T-cell (primary cell): ENCODE data around the gene SMPD3. TPM values are rescaled to one million over a fixed set of nuclear protein-coding genes. Genes with fewer than 3 reads are reported as not detected.

Experiments used
- ATAC-seq, 4 experiments: fragments of 200-7000 bp in 3 of 4; fragments of 150-1000 bp in 1 of 4; cut with Tn5 transposase; replicated peaks in 1 of 4; 1 replicate in 3 of 4; 2 replicates in 1 of 4; pipeline ENCODE4 v1.10.0; 2021; ENCODE audit warnings: moderate library complexity in 3 of 4, mild to moderate bottlenecking in 2 of 4, moderate number of reproducible peaks in 1 of 4
- CTCF ChIA-PET, 2 donors: fragments of 300-600 bp; sonication (Branson Sonifier 250); formaldehyde crosslinking; loops; one replicate each; lab custom pipeline; 2022; ENCODE audit warnings: antibody characterized with exemption in 2 of 2; lab: Charles Lee
- POLR2A ChIA-PET, 2 donors: fragments of 300-600 bp; sonication (Branson Sonifier 250); formaldehyde crosslinking; loops; one replicate each; lab custom pipeline; 2022; ENCODE audit warnings: antibody characterized with exemption in 2 of 2; lab: Charles Lee
- DNase-seq, 35 experiments: peaks; one replicate each; pipeline versions ENCODE4 v3.0.0 to v3.0.0-alpha.2; 2013 to 2023
- H3K27ac ChIP-seq: one replicate; pipeline ENCODE4 v1.5.1; 2013; ENCODE audit warnings: low read length
- H3K27me3 ChIP-seq, 2 experiments: replicated peaks in 1 of 2; 1 replicate in 1 of 2; 2 replicates in 1 of 2; pipeline versions ENCODE4 v1.6.1 to v1.7.0; 2013; ENCODE audit warnings: low read length in 1 of 2, mixed read lengths in 1 of 2; ENCODE audit not compliant: control insufficient read depth in 2 of 2, insufficient read depth in 2 of 2; ENCODE audit errors: extremely low read depth in 1 of 2
- H3K36me3 ChIP-seq, 2 donors: 1 replicate in 1 of 2; 2 replicates in 1 of 2; pipeline versions ENCODE4 v1.6.1 to v1.7.0; 2013; ENCODE audit warnings: low read length in 1 of 2; ENCODE audit not compliant: control insufficient read depth in 2 of 2, insufficient read depth in 1 of 2; ENCODE audit errors: extremely low read depth in 1 of 2
- H3K4me1 ChIP-seq, 2 experiments: 1 replicate in 1 of 2; 2 replicates in 1 of 2; pipeline versions ENCODE4 v1.6.1 to v1.7.0; 2013; ENCODE audit warnings: low read length in 2 of 2, mixed read lengths in 1 of 2; ENCODE audit not compliant: insufficient read depth in 2 of 2, control insufficient read depth in 1 of 2; ENCODE audit errors: extremely low read depth in 1 of 2
- H3K4me3 ChIP-seq, 2 donors: 1 replicate in 1 of 2; 2 replicates in 1 of 2; pipeline versions ENCODE4 v1.5.1 to v1.7.0; 2013; ENCODE audit warnings: mild to moderate bottlenecking in 2 of 2, low read length in 1 of 2, moderate library complexity in 1 of 2; ENCODE audit not compliant: control insufficient read depth in 1 of 2; ENCODE audit errors: extremely low read depth in 1 of 2
- H3K9me3 ChIP-seq: 2 replicates; pipeline ENCODE4 v1.7.0; 2013
- H3K27ac Mint-ChIP-seq, 2 donors: one replicate each; pipeline ENCODE4 v1.8.0; 2020 to 2021; ENCODE audit warnings: mild to moderate bottlenecking in 2 of 2, mixed read lengths in 2 of 2
- H3K27me3 Mint-ChIP-seq, 2 donors: one replicate each; pipeline ENCODE4 v1.8.0; 2021 to 2022; ENCODE audit warnings: mixed read lengths in 2 of 2
- H3K36me3 Mint-ChIP-seq: one replicate; pipeline ENCODE4 v1.8.0; 2021; ENCODE audit warnings: mixed read lengths
- H3K4me1 Mint-ChIP-seq, 3 donors: one replicate each; pipeline ENCODE4 v1.8.0; 2020 to 2022; ENCODE audit warnings: mixed read lengths in 3 of 3, mild to moderate bottlenecking in 1 of 3
- H3K4me3 Mint-ChIP-seq, 3 donors: one replicate each; pipeline ENCODE4 v1.8.0; 2020 to 2022; ENCODE audit warnings: mild to moderate bottlenecking in 3 of 3, mixed read lengths in 3 of 3, moderate library complexity in 3 of 3
- H3K9me3 Mint-ChIP-seq, 3 donors: one replicate each; pipeline ENCODE4 v1.8.0; 2020 to 2022; ENCODE audit warnings: mixed read lengths in 3 of 3
- WGBS: methylation state at CpG from one replicate; pipeline ENCODE4 v1.1.5; 2013; ENCODE audit warnings: missing lambda C conversion rate; ENCODE audit not compliant: insufficient coverage; 5-methylcytosine and 5-hydroxymethylcytosine counted together
- total RNA-seq, 35 experiments: library from RNA in 6 of 35; stranded (reverse) in 6 of 35; fragments of 120-200 nt in 1 of 35; gene quantifications; one replicate each; pipeline versions ENCODE4 v1.2.1 to v1.2.4 and lab custom pipeline; 2013 to 2026

Gene SMPD3
- total RNA-seq, 5 donors from 2014 or later (not counting 1 experiment from before 2014, with no cell fraction given) = 0.93 to 2.3 (median 1.7) TPM

GRCh38 chr16:68349838-68350410 is 98.4 kb downstream of the SMPD3 start:
- peaks cover 0 to 7% of the 10 kb centered on the region in 2 experiments for H3K4me1 ChIP-seq
- DNase-seq = no peak
- H3K4me1 Mint-ChIP-seq = peaks cover 6 to 19% (median 19%) of the 10 kb centered on the region in 3 donors
- H3K27me3 ChIP-seq = no peaks in the 10 kb centered on the region
- H3K4me3 Mint-ChIP-seq = no peak overlapping the region
- peaks cover 25 to 90% of the 10 kb centered on the region in 2 donors for H3K36me3 ChIP-seq
- no peak overlapping the region for H3K27ac ChIP-seq
- ChIA-PET POLR2A (no interaction called here), CTCF (no interaction called here)
- peaks cover 63% of the 10 kb centered on the region for H3K36me3 Mint-ChIP-seq
- H3K4me3 ChIP-seq = no peak overlapping the region
- H3K27me3 Mint-ChIP-seq = no peaks in the 10 kb centered on the region
- no peak for ATAC-seq
- no peaks in the 10 kb centered on the region for H3K9me3 ChIP-seq
- no peaks in the 10 kb centered on the region for H3K9me3 Mint-ChIP-seq
- WGBS = 94% methylated on average over 5 of the region's 10 CpGs
- no peak overlapping the region for H3K27ac Mint-ChIP-seq

GRCh38 chr16:68348639-68349445 is 99.5 kb downstream of the SMPD3 start:
- POLR2A ChIA-PET = interaction anchor here in 1 of 2 donors (0.5 kb wide), 1 partner anchor 21 kb away, joined by 8 read pairs; no protein-coding TSS in a partner anchor
- no peak for DNase-seq
- H3K9me3 Mint-ChIP-seq = no peaks in the 10 kb centered on the region
- H3K4me1 ChIP-seq = peaks cover 0 to 2% of the 10 kb centered on the region in 2 experiments
- no peaks in the 10 kb centered on the region for H3K27me3 ChIP-seq
- 94% methylated on average over 24 of the region's 27 CpGs for WGBS
- H3K4me3 ChIP-seq = no peak overlapping the region
- ATAC-seq = no peak
- peaks cover 62% of the 10 kb centered on the region for H3K36me3 Mint-ChIP-seq
- H3K27me3 Mint-ChIP-seq = no peaks in the 10 kb centered on the region
- no peaks in the 10 kb centered on the region for H3K9me3 ChIP-seq
- peaks cover 3 to 20% (median 14%) of the 10 kb centered on the region in 3 donors for H3K4me1 Mint-ChIP-seq
- CTCF ChIA-PET = interaction anchor here (0.6 to 0.7 kb wide), 3 partner anchors 25 to 949 kb away, joined by 3 read pairs; no protein-coding TSS in a partner anchor
- H3K27ac ChIP-seq = no peak overlapping the region
- H3K27ac Mint-ChIP-seq = no peak overlapping the region
- no peak overlapping the region for H3K4me3 Mint-ChIP-seq
- peaks cover 25 to 84% of the 10 kb centered on the region in 2 donors for H3K36me3 ChIP-seq

DNA sequence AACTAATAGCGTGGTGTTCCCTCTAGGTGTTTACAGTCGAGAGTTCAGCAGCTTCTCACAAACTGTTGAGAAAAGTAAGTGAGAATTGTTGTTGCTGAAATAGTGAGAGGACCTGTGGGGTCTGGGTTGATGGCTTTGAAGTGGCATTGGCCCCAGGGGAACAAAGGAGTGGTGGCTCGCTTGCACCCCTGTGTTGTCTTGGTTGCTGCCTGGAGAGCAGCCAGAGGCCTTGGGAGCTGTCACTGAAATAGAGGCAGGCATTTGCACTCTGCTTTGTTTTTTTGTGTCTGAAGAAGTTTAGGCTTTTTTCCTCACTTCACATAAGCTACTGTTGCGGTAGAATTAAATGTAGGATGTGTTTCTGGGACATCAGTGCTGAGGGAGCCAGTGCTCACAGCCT is 100.7 kb downstream of the SMPD3 start:
- Histone ChIP-seq H3K27me3 (no peaks in the 10 kb centered on the region), H3K27ac (no peak overlapping the region), H3K4me3 (no peak overlapping the region), H3K36me3 (peaks cover 24 to 81% of the 10 kb centered on the region in 2 donors), H3K9me3 (no peaks in the 10 kb centered on the region), H3K4me1 (peaks cover 0 to 2% of the 10 kb centered on the region in 2 experiments)
- 89% methylated on average over 2 of the region's 4 CpGs for WGBS
- Mint-ChIP-seq H3K27ac (no peak overlapping the region), H3K36me3 (peaks cover 56% of the 10 kb centered on the region), H3K27me3 (no peaks in the 10 kb centered on the region), H3K9me3 (no peaks in the 10 kb centered on the region), H3K4me3 (no peak overlapping the region), H3K4me1 (peaks cover 3 to 20% (median 14%) of the 10 kb centered on the region in 3 donors)
- ATAC-seq = no peak
- DNase-seq = no peak
- ChIA-PET POLR2A (no interaction called here), CTCF (interaction anchor here in 1 of 2 donors (0.6 kb wide), 1 partner anchor 238 kb away, joined by 3 read pairs; no protein-coding TSS in a partner anchor)

- H3K4me3 Mint-ChIP-seq = no peak overlapping the region
- peaks cover 25 to 85% of the 10 kb centered on the region in 2 donors for H3K36me3 ChIP-seq
- H3K4me1 Mint-ChIP-seq = peaks cover 3 to 20% (median 14%) of the 10 kb centered on the region in 3 donors
- 82% methylated on average over 11 of the region's 12 CpGs for WGBS
- no peak overlapping the region for H3K4me3 ChIP-seq
- DNase-seq (no peak), ATAC-seq (no peak)
- no peaks in the 10 kb centered on the region for H3K27me3 Mint-ChIP-seq
- POLR2A ChIA-PET = no interaction called here
- no peaks in the 10 kb centered on the region for H3K9me3 ChIP-seq
- CTCF ChIA-PET = interaction anchor here in 1 of 2 donors (0.6 kb wide), 1 partner anchor 237 kb away, joined by 3 read pairs; no protein-coding TSS in a partner anchor
- H3K4me1 ChIP-seq = peaks cover 0 to 2% of the 10 kb centered on the region in 2 experiments
- peaks cover 60% of the 10 kb centered on the region for H3K36me3 Mint-ChIP-seq
- H3K27ac ChIP-seq = no peak overlapping the region
- H3K27me3 ChIP-seq = no peaks in the 10 kb centered on the region
- no peaks in the 10 kb centered on the region for H3K9me3 Mint-ChIP-seq
- no peak overlapping the region for H3K27ac Mint-ChIP-seq
These were observed 101.3 kb downstream of the SMPD3 start for GRCh38 chr16:68346892-68347480.

- Histone ChIP-seq H3K36me3 (peaks cover 19 to 84% of the 10 kb centered on the region in 2 donors), H3K9me3 (no peaks in the 10 kb centered on the region), H3K27ac (no peak overlapping the region), H3K4me1 (peaks cover 0 to 2% of the 10 kb centered on the region in 2 experiments), H3K4me3 (no peak overlapping the region), H3K27me3 (no peaks in the 10 kb centered on the region)
- Mint-ChIP-seq H3K27me3 (no peaks in the 10 kb centered on the region), H3K4me1 (peaks cover 3 to 20% (median 14%) of the 10 kb centered on the region in 3 donors), H3K36me3 (peaks cover 60% of the 10 kb centered on the region), H3K9me3 (no peaks in the 10 kb centered on the region), H3K4me3 (no peak overlapping the region), H3K27ac (peak overlapping the region in 1 of 2 donors; percentile 28)
- CTCF ChIA-PET = no interaction called here
- DNase-seq (no peak), ATAC-seq (no peak)
- 98% methylated on average over 15 of the region's 16 CpGs for WGBS
- POLR2A ChIA-PET = interaction anchor here in 1 of 2 donors (0.5 kb wide), 1 partner anchor 67 kb away, joined by 3 read pairs; no protein-coding TSS in a partner anchor
These were observed 102.2 kb downstream of the SMPD3 start for GRCh38 chr16:68345958-68346635.
